22Rv1 (cell line): ENCODE results near the gene IFNA10.
"Not testable (repeated sequence)": the region's sequence is repeated elsewhere in the genome, so short reads cannot be mapped to it uniquely, and the experiment has no call there.

ENCODE experiments used
- CTCF ChIP-seq: fragments of 450-650 bp; IDR thresholded peaks from 2 replicates; pipeline ENCODE4 v1.5.1; 2017; ENCODE audit warnings: mild to moderate bottlenecking
- ZFX ChIP-seq: fragments of 450-650 bp; IDR thresholded peaks from 2 replicates; pipeline ENCODE4 v1.6.1; 2017; ENCODE audit warnings: antibody characterized with exemption, borderline replicate concordance

DNA sequence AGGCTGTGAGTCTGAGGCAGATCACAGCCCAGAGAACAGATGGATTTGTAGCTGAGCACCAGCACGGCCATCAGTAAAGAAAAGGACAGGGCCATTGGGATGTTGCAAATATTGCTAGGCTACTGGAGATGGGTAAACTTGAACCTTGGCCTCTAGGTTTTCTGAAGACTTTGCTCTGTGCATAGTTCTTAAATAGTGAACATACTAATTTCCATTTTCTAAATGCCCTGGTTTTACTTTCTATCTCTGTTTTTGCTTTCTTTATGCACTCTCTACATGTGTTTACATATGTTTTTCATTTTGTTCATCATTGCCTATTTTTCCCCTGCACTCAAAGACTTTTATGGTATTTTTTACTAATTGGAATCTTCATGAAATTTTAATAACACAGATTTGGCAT, 10.3 kb upstream of the IFNA10 start, which contains the start of gene IFNA16:
- not testable (repeated sequence) for TF ChIP-seq CTCF, ZFX
